IMR-90 (cell line): ENCODE results near the gene CIZ1. TPM values are rescaled to one million over a fixed set of nuclear protein-coding genes. Genes with fewer than 3 reads are reported as not detected.

Experiments
- ATAC-seq: fragments of 200-7000 bp; cut with Tn5 transposase; 2 replicates; pipeline ENCODE4 v1.9.1; 2020; ENCODE audit warnings: low read depth, mild to moderate bottlenecking, moderate library complexity
- BruUV-seq: library from RNA; stranded (reverse); fragments of 400-500 nt; replicated peaks from 2 replicates; lab custom pipeline; 2021; lab: Mats Ljungman, UMichigan
- CTCF ChIA-PET: fragments of 300-600 bp; formaldehyde crosslinking; extraction: SDS; loops from one replicate; lab custom pipeline; 2021; ENCODE audit warnings: antibody characterized with exemption; lab: Yijun Ruan, JAX
- POLR2A ChIA-PET: fragments of 300-600 bp; sonication (Branson Sonifier 250); formaldehyde crosslinking; loops from one replicate; lab custom pipeline; 2022; ENCODE audit warnings: antibody characterized with exemption; ENCODE audit not compliant: unreplicated experiment; lab: Charles Lee
- DNase-seq: peaks from one replicate; pipeline ENCODE4 v3.0.0; 2013
- H2AFZ ChIP-seq: replicated peaks from 2 replicates; pipeline ENCODE3; 2013; ENCODE audit warnings: low read length, mild to moderate bottlenecking; ENCODE audit not compliant: poor library complexity
- H2AK5ac ChIP-seq: 2 replicates; pipeline ENCODE4 v1.6.1; 2013; ENCODE audit warnings: low read depth, low read length, inconsistent platforms
- H2AK9ac ChIP-seq: replicated peaks from 2 replicates; pipeline ENCODE3; 2013; ENCODE audit warnings: mild to moderate bottlenecking, low read depth, low read length, moderate library complexity; ENCODE audit not compliant: poor library complexity
- H2BK120ac ChIP-seq: 2 replicates; pipeline ENCODE4 v1.6.1; 2013; ENCODE audit warnings: low read depth, low read length, inconsistent platforms
- H2BK15ac ChIP-seq: 3 replicates; pipeline ENCODE4 v1.6.1; 2013; ENCODE audit warnings: low read depth, low read length, inconsistent platforms
- H2BK20ac ChIP-seq: 2 replicates; pipeline ENCODE4 v1.6.1; 2013; ENCODE audit warnings: low read depth, mild to moderate bottlenecking, inconsistent platforms, low read length, moderate library complexity
- H2BK5ac ChIP-seq: 2 replicates; pipeline ENCODE4 v1.6.1; 2013; ENCODE audit warnings: mild to moderate bottlenecking, low read depth, low read length, inconsistent platforms; ENCODE audit not compliant: poor library complexity, severe bottlenecking
- H3K14ac ChIP-seq: replicated peaks from 2 replicates; pipeline ENCODE4 v1.6.1; 2013; ENCODE audit warnings: low read depth, low read length, inconsistent platforms
- H3K18ac ChIP-seq: 2 replicates; pipeline ENCODE4 v1.6.1; 2013; ENCODE audit warnings: low read depth, low read length, control low read depth
- H3K23ac ChIP-seq: 2 replicates; pipeline ENCODE4 v1.6.1; 2013; ENCODE audit warnings: low read depth, low read length, inconsistent platforms
- H3K27ac ChIP-seq: 2 replicates; pipeline ENCODE4 v1.5.1; 2013; ENCODE audit warnings: mild to moderate bottlenecking, control low read depth, low read length; ENCODE audit not compliant: insufficient read depth
- H3K27me3 ChIP-seq: 2 replicates; pipeline ENCODE4 v1.6.1; 2013; ENCODE audit warnings: low read length; ENCODE audit not compliant: control insufficient read depth, insufficient read depth
- H3K36me3 ChIP-seq: 2 replicates; pipeline ENCODE4 v1.6.1; 2013; ENCODE audit warnings: low read length, mixed read lengths; ENCODE audit not compliant: control insufficient read depth, insufficient read depth
- H3K4ac ChIP-seq: 2 replicates; pipeline ENCODE4 v1.6.1; 2013; ENCODE audit warnings: low read depth, low read length, inconsistent platforms
- H3K4me1 ChIP-seq: 2 replicates; pipeline ENCODE4 v1.6.1; 2013; ENCODE audit warnings: low read length, mixed read lengths; ENCODE audit not compliant: control insufficient read depth, insufficient read depth
- H3K4me2 ChIP-seq: 2 replicates; pipeline ENCODE4 v1.6.1; 2013; ENCODE audit warnings: low read depth, mild to moderate bottlenecking, control low read depth, low read length, moderate library complexity
- H3K4me3 ChIP-seq: 2 replicates; pipeline ENCODE4 v1.5.1; 2013; ENCODE audit warnings: low read depth, mild to moderate bottlenecking, control low read depth, low read length, moderate library complexity; ENCODE audit not compliant: insufficient read depth
- H3K56ac ChIP-seq: 2 replicates; pipeline ENCODE4 v1.6.1; 2013; ENCODE audit warnings: low read length, inconsistent platforms; ENCODE audit not compliant: insufficient read depth; ENCODE audit errors: extremely low read depth
- H3K79me1 ChIP-seq, 2 experiments: 2 replicates each; pipeline ENCODE4 v1.6.1; 2013; ENCODE audit warnings: low read length in 2 of 2, inconsistent platforms in 1 of 2, low read depth in 1 of 2
- H3K9ac ChIP-seq: 2 replicates; pipeline ENCODE4 v1.6.1; 2013; ENCODE audit warnings: low read depth, low read length, control low read depth
- H3K9me1 ChIP-seq: 2 replicates; pipeline ENCODE4 v1.6.1; 2013; ENCODE audit warnings: low read length, inconsistent platforms; ENCODE audit not compliant: insufficient read depth
- H3K9me3 ChIP-seq: 2 replicates; pipeline ENCODE4 v1.6.1; 2013; ENCODE audit warnings: low read length; ENCODE audit not compliant: control insufficient read depth, insufficient read depth
- H4K20me1 ChIP-seq: 2 replicates; pipeline ENCODE4 v1.6.1; 2013; ENCODE audit warnings: low read length, inconsistent platforms; ENCODE audit not compliant: insufficient read depth
- H4K5ac ChIP-seq: 2 replicates; pipeline ENCODE4 v1.6.1; 2013; ENCODE audit warnings: mild to moderate bottlenecking, low read depth, low read length, control low read depth
- H4K8ac ChIP-seq, 2 experiments: 2 replicates each; pipeline ENCODE4 v1.6.1; 2013; ENCODE audit warnings: low read depth in 2 of 2, low read length in 2 of 2, control low read depth in 1 of 2, inconsistent platforms in 1 of 2
- H4K91ac ChIP-seq: 2 replicates; pipeline ENCODE4 v1.6.1; 2013; ENCODE audit warnings: low read depth, low read length, inconsistent platforms; ENCODE audit not compliant: insufficient read depth
- BHLHE40 ChIP-seq: fragments of 150-350 bp; IDR thresholded peaks from 2 replicates; pipeline ENCODE4 v1.6.1; 2016; ENCODE audit warnings: mild to moderate bottlenecking, low read depth, low read length
- CEBPB ChIP-seq: IDR thresholded peaks from 2 replicates; pipeline ENCODE4 v1.6.1; 2012; ENCODE audit warnings: low read depth, low read length, improper control_type of control experiment
- CHD1 ChIP-seq: IDR thresholded peaks from 2 replicates; pipeline ENCODE4 v1.6.1; 2012; ENCODE audit warnings: low read depth, low read length, improper control_type of control experiment
- CTCF ChIP-seq: conservative IDR thresholded peaks from 2 replicates; pipeline ENCODE4 v1.5.1; 2012; ENCODE audit warnings: mild to moderate bottlenecking, low read depth, low read length, improper control_type of control experiment
- ELK1 ChIP-seq: fragments of 150-350 bp; IDR thresholded peaks from 2 replicates; pipeline ENCODE4 v1.6.1; 2016; ENCODE audit warnings: low read depth, mild to moderate bottlenecking, low read length, moderate library complexity, borderline replicate concordance
- FOS ChIP-seq: fragments of 150-350 bp; IDR thresholded peaks from 2 replicates; pipeline ENCODE4 v1.6.1; 2016; ENCODE audit warnings: low read depth, low read length
- MAFK ChIP-seq: IDR thresholded peaks from 2 replicates; pipeline ENCODE4 v1.6.1; 2012; ENCODE audit warnings: low read depth, low read length, improper control_type of control experiment
- MAZ ChIP-seq: IDR thresholded peaks from 2 replicates; pipeline ENCODE4 v1.6.1; 2012; ENCODE audit warnings: low read depth, mild to moderate bottlenecking, low read length, improper control_type of control experiment, moderate library complexity, borderline replicate concordance
- MXI1 ChIP-seq: IDR thresholded peaks from 2 replicates; pipeline ENCODE4 v1.6.1; 2012; ENCODE audit warnings: low read depth, mild to moderate bottlenecking, low read length, moderate library complexity, borderline replicate concordance
- NFE2L2 ChIP-seq: fragments of 150-350 bp; IDR thresholded peaks from 2 replicates; pipeline ENCODE4 v1.6.1; 2016; ENCODE audit warnings: low read depth, mild to moderate bottlenecking, low read length
- POLR2A ChIP-seq: IDR thresholded peaks from 2 replicates; pipeline ENCODE4 v1.6.1; 2012; ENCODE audit warnings: mild to moderate bottlenecking, low read depth, low read length
- RAD21 ChIP-seq: IDR thresholded peaks from 2 replicates; pipeline ENCODE4 v1.6.1; 2012; ENCODE audit warnings: low read length, improper control_type of control experiment
- RCOR1 ChIP-seq: IDR thresholded peaks from 2 replicates; pipeline ENCODE4 v1.6.1; 2012; ENCODE audit warnings: mild to moderate bottlenecking, low read length, improper control_type of control experiment; ENCODE audit not compliant: insufficient replicate concordance
- RFX5 ChIP-seq: IDR thresholded peaks from 2 replicates; pipeline ENCODE4 v1.8.0; 2012; ENCODE audit warnings: low read depth, mild to moderate bottlenecking, low read length, moderate library complexity
- SMC3 ChIP-seq: fragments of 150-350 bp; IDR thresholded peaks from 2 replicates; pipeline ENCODE4 v1.6.1; 2016; ENCODE audit warnings: low read depth, mild to moderate bottlenecking, antibody characterized with exemption, low read length, moderate library complexity
- USF2 ChIP-seq: fragments of 150-350 bp; IDR thresholded peaks from 2 replicates; pipeline ENCODE4 v1.6.1; 2017; ENCODE audit warnings: mild to moderate bottlenecking, antibody characterized with exemption, low read length, low read depth
- WGBS, 2 experiments: methylation state at CpG; one replicate each; pipeline versions ENCODE4 v1.1.5 to v1.1.7; 2013; ENCODE audit warnings: missing lambda C conversion rate in 2 of 2; ENCODE audit not compliant: insufficient read length in 1 of 2; ENCODE audit errors: extremely low coverage in 2 of 2; 5-methylcytosine and 5-hydroxymethylcytosine counted together
- dilution Hi-C: fragments of 300-500 bp; cut with HindIII; formaldehyde crosslinking; loops from one replicate; pipeline ENCODE4 v1.14.3; 2018; ENCODE audit warnings: low sequenced_read_pairs; ENCODE audit not compliant: unreplicated experiment
- in situ Hi-C: fragments of 300-500 bp; cut with MboI; formaldehyde crosslinking; loops from 3 replicates; pipeline ENCODE4 v1.14.3; 2019; ENCODE audit warnings: low sequenced_read_pairs, inconsistent platforms, mixed read lengths
- intact Hi-C: fragments of 100-400 bp; cut with micrococcal nuclease; formaldehyde crosslinking; loops from 2 replicates; pipeline ENCODE4 v1.10.0; 2022
- polyA plus RNA-seq, 3 experiments: library from polyadenylated mRNA; depleted of rRNA; stranded (reverse); fragments of >200 nt; gene quantifications; 2 replicates each; pipeline ENCODE4 v1.2.3, GENCODE V29; 2012; ENCODE audit warnings: low replicate concordance in 1 of 3
- total RNA-seq: library from RNA; depleted of rRNA; stranded (reverse); fragments of >200 nt; gene quantifications from 2 replicates; pipeline ENCODE4 v1.2.3, GENCODE V29; 2012

The CIZ1 gene
- total and polyA plus RNA-seq, 2 of the 4 experiments (the other 2 are of a cell fraction): 13.8 to 51.9 TPM

- intact Hi-C loops: no loop called here
- no peak for TF ChIP-seq RFX5
- TF ChIP-seq FOS: no peak
- TF ChIP-seq RAD21: no peak
- no peak for TF ChIP-seq BHLHE40
- no peak for TF ChIP-seq ELK1
- no peak for TF ChIP-seq MAFK
- TF ChIP-seq RCOR1: no peak
- no peak for TF ChIP-seq MAZ
- TF ChIP-seq CHD1: no peak
- no peak for TF ChIP-seq POLR2A
- no peak for TF ChIP-seq USF2
- no peak for TF ChIP-seq CEBPB
- no peak for TF ChIP-seq SMC3
- TF ChIP-seq CTCF: no peak
- TF ChIP-seq MXI1: no peak
- no peak for TF ChIP-seq NFE2L2
- H2BK20ac ChIP-seq: no peak overlapping the region
Observed at GRCh38 chr9:128120061-128120740, 71.2 kb downstream of the CIZ1 start.

More at GRCh38 chr9:128120061-128120740, 71.2 kb downstream of the CIZ1 start:
- no peak overlapping the region for H3K56ac ChIP-seq
- H3K23ac ChIP-seq: no peak overlapping the region
- in situ Hi-C loops (no loop called here), dilution Hi-C loops (no loop called here)
- no peak overlapping the region for H3K9ac ChIP-seq
- no peaks in the 10 kb centered on the region; the same call in 1 of the 2 replicates for H3K9me1 ChIP-seq
- no peak overlapping the region for H4K91ac ChIP-seq
- no peaks in the 10 kb centered on the region for H3K27me3 ChIP-seq
- no peak overlapping the region for H3K14ac ChIP-seq
- no peak for DNase-seq
- POLR2A ChIA-PET: interaction anchor here (0.7 kb wide), 1 partner anchor 10 kb away, joined by 3 read pairs; no protein-coding TSS in a partner anchor
- H3K79me1 ChIP-seq: peaks cover 3 to 8% of the 10 kb centered on the region in 2 experiments; a peak in 3 of 4 replicates
- no peak overlapping the region for H3K4me2 ChIP-seq
- no peak overlapping the region for H2AFZ ChIP-seq
- H3K4ac ChIP-seq: no peak overlapping the region
- no TSS peak for BruUV-seq
- no peak overlapping the region for H2BK120ac ChIP-seq
- H3K4me3 ChIP-seq: no peak overlapping the region
- H2AK9ac ChIP-seq: no peak overlapping the region
- H4K5ac ChIP-seq: no peak overlapping the region
- H2AK5ac ChIP-seq: no peak overlapping the region
- H3K4me1 ChIP-seq: no peaks in the 10 kb centered on the region
- H2BK5ac ChIP-seq: no peak overlapping the region
- no peak overlapping the region for H4K8ac ChIP-seq
- 89% methylated on average over 7 of the region's 20 CpGs; no CpG with 5 or more reads in 1 of the 2 experiments for WGBS, 2 experiments
- no peak overlapping the region for H2BK15ac ChIP-seq
- CTCF ChIA-PET: no interaction called here
- ATAC-seq: no peak
- no peaks in the 10 kb centered on the region for H3K9me3 ChIP-seq
- peaks cover 7% of the 10 kb centered on the region; the same call in 1 of the 2 replicates for H4K20me1 ChIP-seq
- no peak overlapping the region for H3K27ac ChIP-seq
- peaks cover 24% of the 10 kb centered on the region for H3K36me3 ChIP-seq
- H3K18ac ChIP-seq: no peak overlapping the region
